Neuronal stem cell (in vitro differentiated cells): ENCODE results near the gene STAT1.

Source experiments
- DNase-seq: peaks from one replicate; pipeline ENCODE4 v3.0.0-alpha.2; 2013; ENCODE audit warnings: low spot score
- H2AFZ ChIP-seq: one replicate; pipeline ENCODE4 v1.6.1; 2013; ENCODE audit warnings: mild to moderate bottlenecking, low read length, inconsistent platforms
- H2AK5ac ChIP-seq: 2 replicates; pipeline ENCODE4 v1.6.1; 2013; ENCODE audit warnings: low read depth, mild to moderate bottlenecking, inconsistent platforms, low read length, moderate library complexity, mixed read lengths
- H2BK120ac ChIP-seq: 2 replicates; pipeline ENCODE4 v1.6.1; 2013; ENCODE audit warnings: low read depth, mild to moderate bottlenecking, inconsistent platforms, low read length, moderate library complexity, mixed read lengths
- H2BK12ac ChIP-seq: one replicate; pipeline ENCODE4 v1.6.1; 2013; ENCODE audit warnings: low read length, inconsistent platforms
- H2BK15ac ChIP-seq: 2 replicates; pipeline ENCODE4 v1.6.1; 2013; ENCODE audit warnings: mild to moderate bottlenecking, low read length, inconsistent platforms, mixed read lengths
- H2BK5ac ChIP-seq: one replicate; pipeline ENCODE4 v1.6.1; 2013; ENCODE audit warnings: inconsistent platforms, mild to moderate bottlenecking, low read length, moderate library complexity
- H3K14ac ChIP-seq: one replicate; pipeline ENCODE4 v1.6.1; 2013; ENCODE audit warnings: low read length, inconsistent platforms
- H3K18ac ChIP-seq: 2 replicates; pipeline ENCODE4 v1.6.1; 2013; ENCODE audit warnings: low read length, inconsistent platforms
- H3K23ac ChIP-seq: 2 replicates; pipeline ENCODE4 v1.6.1; 2013; ENCODE audit warnings: low read depth, mild to moderate bottlenecking, mixed read lengths, low read length, inconsistent platforms; ENCODE audit not compliant: poor library complexity
- H3K27ac ChIP-seq: replicated peaks from 3 replicates; pipeline ENCODE4 v1.5.1; 2013; ENCODE audit warnings: low read length, inconsistent platforms
- H3K27me3 ChIP-seq, 3 experiments: 2 replicates each; pipeline ENCODE4 v1.6.1; 2013; ENCODE audit warnings: low read length in 3 of 3, mild to moderate bottlenecking in 2 of 3, inconsistent platforms in 1 of 3, low read depth in 1 of 3, mixed read lengths in 1 of 3, moderate library complexity in 1 of 3; ENCODE audit not compliant: control insufficient read depth in 3 of 3, insufficient read depth in 3 of 3
- H3K36me3 ChIP-seq, 2 donors: replicated peaks in 1 of 2; 2 replicates each; pipeline ENCODE4 v1.6.1; 2013; ENCODE audit warnings: low read length in 2 of 2; ENCODE audit not compliant: control insufficient read depth in 2 of 2, insufficient read depth in 2 of 2
- H3K4ac ChIP-seq: 2 replicates; pipeline ENCODE4 v1.6.1; 2013; ENCODE audit warnings: inconsistent platforms, mild to moderate bottlenecking, low read length, moderate library complexity
- H3K4me1 ChIP-seq, 2 donors: 1 replicate in 1 of 2; 2 replicates in 1 of 2; pipeline ENCODE4 v1.6.1; 2013; ENCODE audit warnings: low read length in 2 of 2, low read depth in 1 of 2; ENCODE audit not compliant: control insufficient read depth in 2 of 2, insufficient read depth in 1 of 2
- H3K4me2 ChIP-seq: one replicate; pipeline ENCODE4 v1.6.1; 2013; ENCODE audit warnings: mild to moderate bottlenecking, low read length, inconsistent platforms; ENCODE audit not compliant: insufficient read depth, poor library complexity, severe bottlenecking
- H3K4me3 ChIP-seq, 2 donors: 2 replicates each; pipeline ENCODE4 v1.5.1; 2013; ENCODE audit warnings: low read length in 2 of 2, mild to moderate bottlenecking in 2 of 2, inconsistent platforms in 1 of 2, moderate library complexity in 1 of 2
- H3K79me1 ChIP-seq: one replicate; pipeline ENCODE4 v1.6.1; 2013; ENCODE audit warnings: low read depth, mild to moderate bottlenecking, inconsistent platforms, low read length, moderate library complexity
- H3K9ac ChIP-seq: one replicate; pipeline ENCODE4 v1.6.1; 2013; ENCODE audit warnings: mild to moderate bottlenecking, low read depth, low read length, inconsistent platforms; ENCODE audit not compliant: poor library complexity
- H3K9me3 ChIP-seq, 2 donors: replicated peaks in 1 of 2; 2 replicates each; pipeline versions ENCODE3 to v1.6.1; 2013; ENCODE audit warnings: low read length in 2 of 2, mild to moderate bottlenecking in 2 of 2, inconsistent platforms in 1 of 2, low read depth in 1 of 2, mixed read lengths in 1 of 2, moderate library complexity in 1 of 2; ENCODE audit not compliant: control insufficient read depth in 2 of 2, insufficient read depth in 1 of 2
- H4K8ac ChIP-seq: one replicate; pipeline ENCODE4 v1.6.1; 2013; ENCODE audit warnings: low read depth, mild to moderate bottlenecking, inconsistent platforms, low read length, moderate library complexity
- H4K91ac ChIP-seq: one replicate; pipeline ENCODE4 v1.6.1; 2013; ENCODE audit warnings: low read length, low read depth, mild to moderate bottlenecking, inconsistent platforms; ENCODE audit not compliant: poor library complexity
- WGBS, 2 donors: extraction: QIAGEN DNeasy Blood & Tissue Kit; methylation state at CpG; one replicate each; pipeline ENCODE4 v1.1.7; 2013; ENCODE audit warnings: missing lambda C conversion rate in 2 of 2, mixed read lengths in 1 of 2; ENCODE audit not compliant: insufficient read length in 2 of 2, insufficient replicate concordance in 1 of 2; ENCODE audit errors: extremely low coverage in 2 of 2; 5-methylcytosine and 5-hydroxymethylcytosine counted together

Gene STAT1

DNA sequence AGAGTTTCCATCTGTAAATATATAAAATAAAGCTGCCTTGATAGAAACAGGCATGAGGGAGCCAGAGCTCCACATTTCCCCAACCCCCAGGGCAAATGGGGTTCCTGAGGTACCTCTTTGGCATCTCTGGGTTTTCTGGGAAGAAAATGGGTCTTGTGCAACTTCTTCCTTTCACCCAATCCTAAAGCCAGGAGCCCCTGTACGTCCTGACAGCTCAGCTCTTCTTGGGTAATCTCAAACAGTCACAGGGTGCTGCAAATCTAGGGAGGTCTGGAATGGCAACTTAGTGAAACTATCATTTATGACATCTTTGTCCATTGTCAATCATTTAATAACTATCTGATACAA, 36.6 kb upstream of the STAT1 start:
- Histone ChIP-seq H2BK12ac (no peak overlapping the region), H4K91ac (no peak overlapping the region), H2BK5ac (no peak overlapping the region), H3K9ac (no peak overlapping the region), H3K27me3 (peaks cover 0 to 6% (median 0%) of the 10 kb centered on the region in 3 experiments), H2BK15ac (no peak overlapping the region), H2AFZ (no peak overlapping the region), H3K4me2 (no peak overlapping the region), H3K4me3 (no peak overlapping the region), H3K4me1 (no peaks in the 10 kb centered on the region), H3K14ac (no peak overlapping the region), H3K36me3 (no peaks in the 10 kb centered on the region), H3K27ac (no peak overlapping the region), H4K8ac (no peak overlapping the region), H3K4ac (no peak overlapping the region), H3K18ac (no peak overlapping the region), H2BK120ac (no peak overlapping the region), H3K79me1 (no peaks in the 10 kb centered on the region), H2AK5ac (no peak overlapping the region), H3K23ac (no peak overlapping the region), H3K9me3 (no peaks in the 10 kb centered on the region)
- no CpG with 5 or more reads among the region's 1 CpG for WGBS, 2 donors
- no peak for DNase-seq

DNA sequence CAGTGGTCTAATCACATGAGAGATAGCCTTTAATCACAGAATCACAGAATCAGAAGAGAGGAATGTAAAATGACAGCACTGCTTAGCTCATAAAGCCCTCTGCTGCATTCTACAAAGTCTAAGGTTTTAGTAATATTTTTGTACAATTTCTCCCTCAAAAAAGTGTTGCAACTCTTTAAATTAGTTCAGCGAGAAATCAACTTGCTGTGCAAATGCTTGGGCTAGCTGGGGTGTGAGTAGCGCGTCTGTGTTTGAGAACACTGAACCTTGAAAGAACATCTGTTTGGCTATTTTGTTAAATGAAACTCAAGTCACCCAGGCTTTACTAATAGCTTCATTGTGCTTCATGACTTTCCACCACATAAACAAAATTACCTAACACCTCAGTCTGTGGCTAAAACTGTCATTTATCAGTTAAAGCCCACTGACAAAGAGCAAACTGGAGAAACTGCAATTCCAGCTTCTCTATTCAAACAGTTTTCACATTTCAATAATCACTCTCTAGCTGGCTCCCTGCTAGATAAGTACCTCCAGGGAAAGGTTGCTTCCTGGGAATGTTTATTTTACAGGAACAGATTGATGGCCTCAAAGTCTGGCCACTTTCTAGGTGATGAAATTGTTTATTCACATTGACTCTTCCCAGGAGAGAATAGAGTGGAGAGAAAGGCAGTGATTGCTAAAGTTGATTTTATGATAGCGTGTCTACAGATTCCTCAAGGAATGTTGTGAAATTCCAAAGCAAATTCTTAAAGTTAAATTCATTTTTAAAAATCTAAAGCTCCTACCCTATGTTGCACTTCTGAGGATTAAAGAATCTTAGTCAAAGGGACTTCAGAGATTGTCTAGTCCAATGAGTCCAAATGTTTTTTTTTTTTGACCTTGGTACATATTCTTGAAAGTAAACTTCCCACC, 36.0 kb upstream of the STAT1 start:
- Histone ChIP-seq H3K36me3 (no peaks in the 10 kb centered on the region), H2BK15ac (no peak overlapping the region), H3K9me3 (no peaks in the 10 kb centered on the region), H2AFZ (peak overlapping the region; percentile 7), H3K27ac (no peak overlapping the region), H3K4me2 (no peak overlapping the region), H2BK12ac (no peak overlapping the region), H3K27me3 (peaks cover 0 to 6% (median 0%) of the 10 kb centered on the region in 3 experiments), H4K91ac (no peak overlapping the region), H3K4ac (no peak overlapping the region), H3K18ac (no peak overlapping the region), H3K4me3 (no peak overlapping the region), H3K14ac (no peak overlapping the region), H3K4me1 (no peaks in the 10 kb centered on the region), H2AK5ac (no peak overlapping the region), H4K8ac (no peak overlapping the region), H3K79me1 (no peaks in the 10 kb centered on the region), H3K23ac (no peak overlapping the region), H2BK120ac (no peak overlapping the region), H3K9ac (no peak overlapping the region), H2BK5ac (no peak overlapping the region)
- WGBS, 2 donors = no CpG with 5 or more reads among the region's 4 CpGs
- peak; percentile 5 for DNase-seq

DNA sequence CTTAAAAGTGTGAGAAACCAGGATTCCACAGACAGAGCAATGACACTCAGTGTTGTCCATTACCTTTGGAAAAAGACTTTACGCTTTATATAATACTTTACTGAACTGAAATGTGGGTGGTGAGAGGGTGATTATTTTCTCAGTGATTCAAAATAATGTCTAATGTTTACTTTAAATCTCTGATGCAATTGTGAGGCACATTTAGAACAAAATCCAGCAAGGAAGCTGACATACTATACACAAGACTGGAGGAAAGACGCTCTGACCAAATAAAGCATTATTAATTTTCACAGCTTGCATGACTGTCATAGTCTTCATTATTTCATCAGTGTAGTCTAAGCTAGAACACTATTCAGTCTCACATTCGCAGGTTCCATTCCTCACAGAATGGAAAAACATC, 34.1 kb upstream of the STAT1 start:
- Histone ChIP-seq H3K9me3 (no peaks in the 10 kb centered on the region), H4K8ac (no peak overlapping the region), H2AFZ (no peak overlapping the region), H3K18ac (no peak overlapping the region), H3K4me2 (no peak overlapping the region), H2BK12ac (no peak overlapping the region), H4K91ac (no peak overlapping the region), H3K4ac (no peak overlapping the region), H3K9ac (no peak overlapping the region), H3K36me3 (no peaks in the 10 kb centered on the region), H2BK15ac (no peak overlapping the region), H2BK120ac (no peak overlapping the region), H3K4me3 (no peak overlapping the region), H3K23ac (no peak overlapping the region), H3K79me1 (no peaks in the 10 kb centered on the region), H2BK5ac (no peak overlapping the region), H3K4me1 (no peaks in the 10 kb centered on the region), H2AK5ac (no peak overlapping the region), H3K27me3 (peaks cover 0 to 6% (median 0%) of the 10 kb centered on the region in 3 experiments), H3K14ac (no peak overlapping the region), H3K27ac (no peak overlapping the region)
- DNase-seq = no peak
- no CpG with 5 or more reads among the region's 3 CpGs for WGBS, 2 donors

DNA sequence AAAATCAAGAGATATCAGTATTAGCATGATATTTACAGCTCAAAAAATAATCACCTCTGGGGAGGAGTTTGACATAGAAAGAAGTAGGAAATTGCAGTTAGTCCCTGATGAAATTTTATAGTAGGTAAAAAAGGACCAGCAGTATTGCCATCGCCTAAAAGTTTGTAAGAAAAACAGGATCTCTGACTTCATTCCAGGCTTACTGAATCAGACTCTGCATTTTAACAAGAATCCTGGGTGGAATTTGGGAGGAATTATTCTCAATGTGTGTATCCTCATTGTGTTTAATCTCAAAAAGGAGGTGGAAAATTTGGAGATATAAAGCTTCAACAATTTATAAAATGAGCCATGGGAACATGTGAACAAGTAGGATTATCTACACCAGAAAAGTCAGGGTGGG, 31.2 kb upstream of the STAT1 start:
- no peak overlapping the region for H2BK120ac ChIP-seq
- H3K4me2 ChIP-seq = no peak overlapping the region
- H2BK5ac ChIP-seq = no peak overlapping the region
- H3K4me1 ChIP-seq = peaks cover 0 to 2% of the 10 kb centered on the region in 2 donors
- H3K18ac ChIP-seq = no peak overlapping the region
- H4K8ac ChIP-seq = no peak overlapping the region
- no peaks in the 10 kb centered on the region for H3K36me3 ChIP-seq
- no peak overlapping the region for H3K4ac ChIP-seq
- no peak overlapping the region for H4K91ac ChIP-seq
- no peak overlapping the region for H3K4me3 ChIP-seq
- H3K79me1 ChIP-seq = no peaks in the 10 kb centered on the region
- WGBS, 2 donors = no CpG with 5 or more reads among the region's 1 CpG
- no peak overlapping the region for H2BK15ac ChIP-seq
- no peak overlapping the region for H3K9ac ChIP-seq
- H3K27ac ChIP-seq = no peak overlapping the region
- no peak overlapping the region for H2BK12ac ChIP-seq
- H3K27me3 ChIP-seq = no peaks in the 10 kb centered on the region
- H2AK5ac ChIP-seq = no peak overlapping the region
- H3K14ac ChIP-seq = no peak overlapping the region
- H3K23ac ChIP-seq = no peak overlapping the region
- no peaks in the 10 kb centered on the region for H3K9me3 ChIP-seq
- H2AFZ ChIP-seq = no peak overlapping the region
- no peak for DNase-seq
